Esophagus muscularis mucosa (tissue), 4 donors: ENCODE measurements around the gene ZC3H12A. TPM values are rescaled to one million over a fixed set of nuclear protein-coding genes. Genes with fewer than 3 reads are reported as not detected.
A peak's percentile ranks its signal among the peaks of the same experiment; 100 is the strongest.

Experiments
- DNase-seq: peaks from one replicate; pipeline ENCODE4 v3.0.0-alpha.2; 2017; ENCODE audit errors: extremely low spot score
- H3K27ac ChIP-seq, 4 donors: fragments of 200-600 bp; sonication (generic); replicated peaks in 1 of 4; 1 replicate in 3 of 4; 2 replicates in 1 of 4; pipeline ENCODE4 v1.5.1; 2016 to 2019; ENCODE audit warnings: mild to moderate bottlenecking in 1 of 4
- H3K27me3 ChIP-seq, 4 donors: fragments of 200-600 bp; sonication (generic); one replicate each; pipeline versions ENCODE4 v1.5.1 to v1.6.0; 2016 to 2019
- H3K36me3 ChIP-seq, 4 donors: fragments of 200-600 bp; sonication (generic); one replicate each; pipeline ENCODE4 v1.5.1; 2016 to 2019
- H3K4me1 ChIP-seq, 4 donors: fragments of 200-600 bp; sonication (generic); one replicate each; pipeline ENCODE4 v1.5.1; 2016 to 2019
- H3K4me3 ChIP-seq, 4 donors: fragments of 200-600 bp; sonication (generic); 1 replicate in 2 of 4; 2 replicates in 2 of 4; pipeline ENCODE4 v1.5.1; 2016 to 2019; ENCODE audit warnings: mild to moderate bottlenecking in 4 of 4, moderate library complexity in 1 of 4
- H3K9me3 ChIP-seq, 4 donors: fragments of 200-600 bp; sonication (generic); 1 replicate in 3 of 4; 2 replicates in 1 of 4; pipeline ENCODE4 v1.5.1; 2016 to 2019
- EP300 ChIP-seq: sonication (generic); formaldehyde crosslinking; IDR thresholded peaks from one replicate; pipeline ENCODE4 v1.6.1; 2017; ENCODE audit warnings: antibody characterized with exemption
- POLR2A ChIP-seq: fragments of 450-650 bp; IDR thresholded peaks from one replicate; pipeline ENCODE4 v1.6.1; 2017; ENCODE audit warnings: antibody characterized with exemption, moderate library complexity, mild to moderate bottlenecking, low read depth
- POLR2AphosphoS5 ChIP-seq, 2 donors: sonication (generic); formaldehyde crosslinking; IDR thresholded peaks; one replicate each; pipeline ENCODE4 v1.6.1; 2017; ENCODE audit warnings: antibody characterized with exemption in 2 of 2
- WGBS: methylation state at CpG from one replicate; pipeline ENCODE4 v1.1.5; 2018; 5-methylcytosine and 5-hydroxymethylcytosine counted together
- intact Hi-C: fragments of 100-400 bp; cut with DNase I; formaldehyde crosslinking; loops from one replicate; pipeline ENCODE4 v1.15.1; 2023
- total RNA-seq, 4 donors: library from RNA; depleted of rRNA; stranded (reverse); fragments of >200 nt; gene quantifications; one replicate each; pipeline versions ENCODE4 v1.1.0 to v1.2.1, GENCODE V29; 2016
- TF ChIP-seq, protein P1 (sequence below), 3 experiments: fragments of 200-600 bp in 2 of 3; fragments of 450-650 bp in 1 of 3; sonication (generic) in 2 of 3; IDR thresholded peaks; one replicate each; pipeline ENCODE4 v1.5.1; 2017 to 2019; ENCODE audit warnings: antibody characterized with exemption in 3 of 3, mild to moderate bottlenecking in 2 of 3, moderate library complexity in 1 of 3

The ZC3H12A gene
- total RNA-seq, 4 donors from 2014 or later, result 9.6 to 23.5 (median 11.7) TPM

- Histone ChIP-seq H3K36me3 (no peaks in the 10 kb centered on the region), H3K9me3 (no peaks in the 10 kb centered on the region), H3K4me3 (no peak overlapping the region), H3K4me1 (peaks cover 25 to 38% (median 35%) of the 10 kb centered on the region in 4 donors), H3K27ac (no peak overlapping the region), H3K27me3 (no peaks in the 10 kb centered on the region)
- DNase-seq, result no peak
- 88% methylated on average over 5 of the region's 5 CpGs for WGBS
- TF ChIP-seq EP300 (no peak), POLR2A (no peak), POLR2AphosphoS5 (IDR thresholded peaks at IDR 0.05) (no peak)
- TF ChIP-seq, protein P1, sequence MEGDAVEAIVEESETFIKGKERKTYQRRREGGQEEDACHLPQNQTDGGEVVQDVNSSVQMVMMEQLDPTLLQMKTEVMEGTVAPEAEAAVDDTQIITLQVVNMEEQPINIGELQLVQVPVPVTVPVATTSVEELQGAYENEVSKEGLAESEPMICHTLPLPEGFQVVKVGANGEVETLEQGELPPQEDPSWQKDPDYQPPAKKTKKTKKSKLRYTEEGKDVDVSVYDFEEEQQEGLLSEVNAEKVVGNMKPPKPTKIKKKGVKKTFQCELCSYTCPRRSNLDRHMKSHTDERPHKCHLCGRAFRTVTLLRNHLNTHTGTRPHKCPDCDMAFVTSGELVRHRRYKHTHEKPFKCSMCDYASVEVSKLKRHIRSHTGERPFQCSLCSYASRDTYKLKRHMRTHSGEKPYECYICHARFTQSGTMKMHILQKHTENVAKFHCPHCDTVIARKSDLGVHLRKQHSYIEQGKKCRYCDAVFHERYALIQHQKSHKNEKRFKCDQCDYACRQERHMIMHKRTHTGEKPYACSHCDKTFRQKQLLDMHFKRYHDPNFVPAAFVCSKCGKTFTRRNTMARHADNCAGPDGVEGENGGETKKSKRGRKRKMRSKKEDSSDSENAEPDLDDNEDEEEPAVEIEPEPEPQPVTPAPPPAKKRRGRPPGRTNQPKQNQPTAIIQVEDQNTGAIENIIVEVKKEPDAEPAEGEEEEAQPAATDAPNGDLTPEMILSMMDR (IDR thresholded peaks at IDR 0.05), result no peak
- intact Hi-C loops, result no loop called here
Observed at GRCh38 chr1:37468037-37468436, 6.3 kb upstream of the ZC3H12A start.

GRCh38 chr1:37469386-37469785 lies 5.0 kb upstream of the ZC3H12A start:
- Histone ChIP-seq H3K27me3 (no peaks in the 10 kb centered on the region), H3K27ac (no peak overlapping the region), H3K4me1 (peaks cover 36 to 49% (median 45%) of the 10 kb centered on the region in 4 donors), H3K4me3 (no peak overlapping the region), H3K9me3 (no peaks in the 10 kb centered on the region), H3K36me3 (no peaks in the 10 kb centered on the region)
- DNase-seq, result no peak
- intact Hi-C loops, result no loop called here
- TF ChIP-seq, protein P1 (IDR thresholded peaks at IDR 0.05), result no peak
- TF ChIP-seq EP300, result no peak
- no peak for TF ChIP-seq POLR2A
- TF ChIP-seq POLR2AphosphoS5 (IDR thresholded peaks at IDR 0.05), result no peak
- 78% methylated on average over 3 of the region's 3 CpGs for WGBS

GRCh38 chr1:37471345-37472231 lies 2.8 kb upstream of the ZC3H12A start:
- intact Hi-C loops, result no loop called here
- DNase-seq, result no peak
- H3K36me3 ChIP-seq, result peaks cover 0 to 5% (median 0%) of the 10 kb centered on the region in 4 donors
- peak overlapping the region; percentile 27 to 47 (median 40) for H3K4me3 ChIP-seq
- TF ChIP-seq POLR2A, result peak; percentile 17
- peak; percentile 68 to 78 for TF ChIP-seq POLR2AphosphoS5 (IDR thresholded peaks at IDR 0.05)
- TF ChIP-seq, protein P1 (IDR thresholded peaks at IDR 0.05), result no peak
- peaks cover 51 to 56% (median 53%) of the 10 kb centered on the region in 4 donors for H3K4me1 ChIP-seq
- H3K27ac ChIP-seq, result peak overlapping the region; percentile 97 to 99 (median 98)
- WGBS, result 6% methylated on average over 13 of the region's 13 CpGs
- no peaks in the 10 kb centered on the region for H3K27me3 ChIP-seq
- H3K9me3 ChIP-seq, result no peaks in the 10 kb centered on the region

- H3K27ac ChIP-seq, result peak overlapping the region; percentile 97 to 99 (median 98)
- no peaks in the 10 kb centered on the region for H3K9me3 ChIP-seq
- H3K4me3 ChIP-seq, result no peak overlapping the region
- 67% methylated on average over 7 of the region's 7 CpGs for WGBS
- intact Hi-C loops, result no loop called here
- no peak for TF ChIP-seq POLR2A
- TF ChIP-seq, protein P1 (IDR thresholded peaks at IDR 0.05), result no peak
- DNase-seq, result no peak
- H3K4me1 ChIP-seq, result peaks cover 57 to 63% (median 60%) of the 10 kb centered on the region in 4 donors
- H3K27me3 ChIP-seq, result no peaks in the 10 kb centered on the region
- H3K36me3 ChIP-seq, result peaks cover 0 to 5% (median 0%) of the 10 kb centered on the region in 4 donors
Observed at GRCh38 chr1:37472281-37472680, 2.1 kb upstream of the ZC3H12A start.
